Ramos (cell line): Measurements from ENCODE around the gene TTBK2.
"Not testable (repeated sequence)": the region's sequence is repeated elsewhere in the genome, so short reads cannot be mapped to it uniquely, and the experiment has no call there.

Experiments used
- in situ Hi-C: fragments of 300-500 bp; cut with MboI; formaldehyde crosslinking; loops from one replicate; pipeline ENCODE4 v1.14.3; 2022; ENCODE audit warnings: low sequenced_read_pairs; ENCODE audit not compliant: unreplicated experiment

Gene TTBK2

DNA sequence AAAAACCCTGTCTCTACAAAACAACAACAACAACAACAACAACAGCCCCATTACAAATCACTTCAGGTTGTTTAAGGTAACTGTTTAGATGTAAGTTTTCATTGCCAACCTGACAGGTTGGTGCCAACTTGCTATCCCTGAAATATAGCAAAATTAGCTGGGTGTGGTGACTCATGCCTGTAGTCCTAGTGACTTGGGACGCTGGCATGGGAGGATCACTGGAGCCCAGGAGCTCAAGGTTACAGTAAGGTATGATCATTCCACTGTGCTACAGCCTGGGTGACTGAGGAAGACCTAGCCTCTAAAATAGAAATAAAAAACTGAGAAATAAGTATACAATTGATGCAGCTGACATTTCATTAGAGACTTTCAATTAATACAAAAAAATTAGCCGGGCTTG lies 147.7 kb downstream of the TTBK2 start:
- in situ Hi-C loops, result no loop called here

DNA sequence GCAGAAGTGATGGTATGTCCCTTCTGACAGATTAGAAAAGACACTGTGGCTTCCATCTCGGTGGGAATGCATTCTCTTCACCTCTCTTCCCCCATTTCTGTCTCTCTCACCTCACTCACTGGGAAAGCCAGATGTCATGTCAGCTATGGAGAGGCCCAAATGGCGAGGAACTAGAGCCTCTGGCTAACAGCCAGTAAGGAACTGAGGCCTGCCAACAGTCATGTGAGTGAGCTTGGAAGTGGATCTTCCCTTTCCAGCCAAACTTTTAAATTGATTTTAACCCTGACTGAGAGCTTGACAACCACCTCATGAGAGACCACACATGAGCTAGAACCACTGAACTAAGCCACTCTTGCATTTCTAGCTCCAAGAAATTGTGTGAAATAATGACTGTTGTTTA lies 148.4 kb downstream of the TTBK2 start:
- in situ Hi-C loops, result no loop called here

DNA sequence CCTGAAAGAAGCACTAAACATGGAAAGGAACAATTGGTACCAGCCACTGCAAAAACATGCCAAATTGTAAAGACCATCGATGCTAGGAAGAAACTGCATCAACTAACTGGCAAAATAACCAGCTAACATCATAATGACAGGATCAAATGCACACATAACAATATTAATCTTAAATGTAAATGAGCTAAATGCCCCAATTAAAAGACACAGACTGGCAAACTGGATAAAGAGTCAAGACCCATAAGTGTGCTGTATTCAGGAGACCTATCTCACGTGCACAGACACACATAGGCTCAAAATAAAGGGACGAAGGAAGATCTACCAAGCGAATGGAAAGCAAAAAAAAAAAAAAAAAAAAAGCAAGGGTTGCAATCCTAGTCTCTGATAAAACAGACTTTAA lies 154.5 kb downstream of the TTBK2 start:
- in situ Hi-C loops, result not testable (repeated sequence)

DNA sequence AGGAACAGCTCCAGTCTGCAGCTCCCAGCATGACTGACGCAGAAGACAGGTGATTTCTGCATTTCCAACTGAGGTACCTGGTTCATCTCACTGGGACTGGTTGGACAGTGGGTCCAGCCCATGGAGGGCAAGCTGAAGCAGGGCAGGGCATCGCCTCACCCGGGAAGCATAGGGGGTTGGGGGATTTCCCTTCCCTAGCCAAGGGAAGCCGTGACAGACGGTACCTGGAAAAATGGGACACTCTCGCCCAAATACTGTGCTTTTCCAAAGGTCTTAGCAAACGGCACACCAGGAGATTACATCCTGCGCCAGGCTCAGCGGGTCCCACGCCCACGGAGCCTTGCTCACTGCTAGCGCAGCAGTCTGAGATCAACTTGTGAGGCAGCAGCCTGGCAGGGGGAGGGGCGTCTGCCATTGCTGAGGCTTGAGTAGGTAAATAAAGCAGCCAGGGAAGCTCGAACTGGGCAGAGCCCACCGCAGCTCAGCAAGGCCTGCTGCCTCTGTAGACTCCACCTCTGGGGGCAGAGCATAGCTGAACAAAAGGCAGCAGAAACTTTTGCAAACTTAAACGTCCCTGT lies 156.3 kb downstream of the TTBK2 start:
- in situ Hi-C loops, result not testable (repeated sequence)

DNA sequence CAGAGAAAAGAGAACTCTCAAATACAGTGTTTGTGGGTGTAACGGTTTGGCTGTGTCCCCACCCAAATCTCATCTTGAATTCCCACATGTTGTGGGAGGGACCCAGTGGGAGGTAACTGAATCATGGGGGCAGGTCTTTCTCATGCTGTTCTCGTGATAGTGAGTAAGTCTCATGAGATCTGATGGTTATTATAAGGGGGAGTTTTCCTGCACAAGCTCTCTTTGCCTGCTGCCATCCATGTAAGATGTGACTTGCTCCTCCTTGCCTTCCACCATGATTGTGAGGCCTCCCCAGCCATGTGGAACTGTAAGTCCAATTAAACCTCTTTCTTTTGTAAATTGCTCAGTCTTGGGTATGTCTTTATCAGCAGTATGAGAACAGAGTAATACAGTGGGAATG lies 158.8 kb downstream of the TTBK2 start:
- in situ Hi-C loops, result not testable (repeated sequence)

DNA sequence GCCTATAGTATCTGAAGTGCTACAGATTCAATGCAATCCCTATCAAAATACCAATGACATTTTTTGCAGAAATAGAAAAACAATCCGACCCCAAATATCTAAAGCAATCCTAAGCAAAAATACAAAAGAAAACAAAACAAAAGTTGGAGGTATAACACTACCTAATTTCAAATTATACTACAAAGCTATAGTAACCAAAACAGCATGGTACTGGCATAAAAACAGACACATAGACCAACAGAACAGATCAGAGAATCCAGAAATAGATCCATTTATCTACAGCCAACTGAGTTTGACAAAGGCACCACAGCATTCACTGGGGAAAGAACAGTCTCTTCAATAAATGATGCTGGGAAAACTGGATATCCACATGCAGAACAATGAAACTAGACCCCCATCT lies 159.8 kb downstream of the TTBK2 start:
- in situ Hi-C loops, result no loop called here

DNA sequence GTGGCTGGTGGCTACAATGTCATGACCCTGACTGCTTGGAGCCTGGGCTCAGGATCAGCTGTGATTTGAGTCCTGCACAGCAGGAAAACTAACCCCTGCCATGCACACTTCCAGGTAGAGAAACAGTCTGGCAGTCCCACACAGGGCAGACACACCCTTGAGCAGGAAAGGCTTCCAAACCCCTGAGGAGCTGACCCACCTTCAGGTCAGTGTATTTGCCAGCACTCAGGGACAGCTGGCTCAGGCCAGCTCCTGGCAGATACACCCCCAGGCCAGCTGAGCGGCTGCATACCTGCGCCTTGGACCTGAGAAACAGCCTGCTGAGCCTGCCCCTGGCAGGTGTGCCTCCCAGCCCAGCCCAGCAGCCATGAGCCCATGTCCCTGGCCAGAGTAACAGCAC lies 161.5 kb downstream of the TTBK2 start:
- in situ Hi-C loops, result no loop called here

DNA sequence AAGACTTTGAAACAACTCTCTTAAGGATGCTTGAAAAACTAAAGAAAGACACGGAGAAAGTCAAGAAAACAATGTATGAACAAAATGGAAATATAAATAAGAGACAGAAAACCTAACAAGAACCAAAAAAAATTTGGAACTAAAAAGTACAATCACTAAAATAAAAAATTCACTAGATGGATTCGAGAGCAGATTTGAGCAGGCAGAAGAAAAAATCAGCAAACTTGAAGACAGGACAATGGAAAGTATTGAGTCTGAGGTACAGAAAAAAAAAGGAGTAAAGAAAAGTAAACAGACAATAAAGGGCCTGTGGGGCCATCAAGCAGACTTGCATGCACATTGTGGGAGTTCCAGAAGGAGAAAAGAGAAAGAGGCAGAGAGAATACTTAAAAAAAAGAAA lies 170.3 kb downstream of the TTBK2 start:
- in situ Hi-C loops, result no loop called here

DNA sequence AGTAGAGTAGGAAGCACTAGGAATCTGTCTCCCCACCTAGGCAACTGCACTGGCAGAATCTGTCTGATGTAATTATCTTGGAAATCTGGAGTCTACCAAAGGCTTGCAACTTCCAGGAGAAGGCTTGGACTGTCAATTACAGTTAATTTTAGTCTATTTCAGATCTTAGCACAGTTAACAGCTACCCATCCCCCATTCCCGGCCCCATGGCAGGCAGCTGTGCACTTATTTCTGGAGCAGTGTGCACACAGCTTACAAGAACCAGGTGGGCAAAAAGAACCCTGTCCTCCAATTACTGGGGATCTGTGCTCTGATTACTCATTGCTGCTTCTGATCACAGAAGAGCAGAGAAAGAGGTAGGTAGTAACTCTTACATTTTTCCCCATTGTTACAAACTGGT lies 171.3 kb downstream of the TTBK2 start:
- in situ Hi-C loops, result no loop called here

DNA sequence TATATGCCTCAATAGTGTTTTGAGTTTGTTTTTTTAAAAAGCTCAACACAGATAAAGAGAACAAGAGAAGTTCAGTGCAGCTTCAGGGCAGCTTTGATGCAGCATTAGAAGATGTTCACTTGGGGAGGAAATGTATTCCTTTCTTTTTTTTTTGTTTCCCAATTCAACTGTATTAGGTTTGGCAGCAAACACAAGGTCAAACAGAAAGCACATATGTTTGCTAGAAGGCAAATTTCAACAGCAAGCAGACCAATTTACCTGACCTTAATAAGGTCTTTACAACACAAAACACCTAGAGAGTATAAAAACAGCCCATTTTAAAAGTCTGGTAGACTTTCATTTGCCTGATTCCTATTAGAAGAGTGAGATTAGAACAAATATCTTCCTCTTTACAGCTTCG lies 176.4 kb downstream of the TTBK2 start:
- in situ Hi-C loops, result no loop called here

DNA sequence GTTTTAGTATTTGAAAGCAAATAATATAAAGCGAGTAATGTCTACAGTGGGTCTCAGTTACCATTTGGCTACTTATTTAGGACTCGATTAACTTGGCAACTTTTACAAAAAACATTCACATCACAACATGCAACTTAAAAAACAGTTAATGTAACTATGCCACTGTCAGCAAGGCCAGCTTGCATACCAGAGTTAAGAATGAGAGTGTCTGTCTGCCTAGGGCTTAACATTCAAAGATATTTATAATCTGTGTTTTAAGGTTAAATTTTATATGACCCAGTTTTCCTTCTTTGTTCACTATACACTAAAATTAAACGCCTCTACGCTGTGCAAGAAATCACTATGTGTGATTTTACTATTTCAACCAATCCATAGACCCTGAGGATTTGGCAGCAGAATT lies 178.4 kb downstream of the TTBK2 start:
- in situ Hi-C loops, result no loop called here

DNA sequence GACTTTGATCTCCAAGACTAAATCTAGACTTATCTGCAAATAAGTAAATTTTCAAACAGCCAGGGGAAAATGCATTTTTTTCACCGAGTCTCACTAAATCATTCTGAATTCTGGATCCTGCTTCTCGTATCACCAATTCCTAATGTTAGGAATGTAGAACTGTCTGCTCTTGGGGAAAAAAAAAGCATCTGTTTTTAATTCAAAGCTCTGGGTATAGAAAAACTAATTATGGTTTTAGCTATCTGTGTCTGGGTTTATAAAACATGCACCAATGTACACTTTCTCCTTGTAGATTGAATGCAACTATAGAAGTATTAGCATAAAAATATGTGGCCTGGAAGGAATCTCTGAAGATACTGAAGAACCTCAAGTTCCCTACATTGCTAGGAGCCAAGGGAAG lies 178.9 kb downstream of the TTBK2 start:
- in situ Hi-C loops, result no loop called here

DNA sequence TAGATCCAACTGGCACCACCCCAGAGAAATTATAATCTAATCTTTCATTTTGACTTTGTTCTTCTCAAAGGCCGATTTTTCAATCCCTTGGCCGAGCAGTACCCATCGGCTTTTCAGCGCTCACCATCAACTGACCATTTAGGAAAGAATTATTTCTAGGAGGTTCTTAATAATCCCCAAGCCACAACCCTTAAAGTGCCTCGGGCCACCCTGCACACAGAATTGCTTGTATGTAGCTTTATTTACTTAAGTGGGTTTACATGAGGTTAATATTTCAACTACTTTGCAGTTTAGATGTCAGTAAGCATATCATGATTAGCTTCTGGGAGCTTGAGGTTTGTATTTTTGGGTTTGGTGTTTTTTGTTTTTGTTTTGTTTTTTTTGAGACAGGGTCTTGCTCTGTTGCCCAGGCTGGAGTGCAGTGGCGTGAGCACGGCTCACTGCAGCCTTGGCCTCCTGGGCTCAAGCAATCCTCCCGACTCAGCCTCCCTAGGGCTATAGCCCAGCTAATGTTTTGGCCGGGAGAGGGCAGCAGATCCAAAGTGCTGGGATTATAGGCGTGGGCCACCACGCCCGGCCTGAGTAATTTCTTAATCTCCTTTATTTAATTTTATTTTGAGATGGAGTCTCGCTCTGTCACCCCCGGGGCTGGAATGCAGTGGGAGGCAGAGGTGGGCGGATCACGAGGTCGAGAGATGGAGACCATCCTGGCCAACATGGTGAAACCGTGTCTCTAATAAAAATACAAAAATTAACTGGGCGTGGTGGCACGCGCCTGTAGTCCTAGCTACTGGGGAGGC lies 182.8 kb downstream of the TTBK2 start:
- in situ Hi-C loops, result no loop called here

DNA sequence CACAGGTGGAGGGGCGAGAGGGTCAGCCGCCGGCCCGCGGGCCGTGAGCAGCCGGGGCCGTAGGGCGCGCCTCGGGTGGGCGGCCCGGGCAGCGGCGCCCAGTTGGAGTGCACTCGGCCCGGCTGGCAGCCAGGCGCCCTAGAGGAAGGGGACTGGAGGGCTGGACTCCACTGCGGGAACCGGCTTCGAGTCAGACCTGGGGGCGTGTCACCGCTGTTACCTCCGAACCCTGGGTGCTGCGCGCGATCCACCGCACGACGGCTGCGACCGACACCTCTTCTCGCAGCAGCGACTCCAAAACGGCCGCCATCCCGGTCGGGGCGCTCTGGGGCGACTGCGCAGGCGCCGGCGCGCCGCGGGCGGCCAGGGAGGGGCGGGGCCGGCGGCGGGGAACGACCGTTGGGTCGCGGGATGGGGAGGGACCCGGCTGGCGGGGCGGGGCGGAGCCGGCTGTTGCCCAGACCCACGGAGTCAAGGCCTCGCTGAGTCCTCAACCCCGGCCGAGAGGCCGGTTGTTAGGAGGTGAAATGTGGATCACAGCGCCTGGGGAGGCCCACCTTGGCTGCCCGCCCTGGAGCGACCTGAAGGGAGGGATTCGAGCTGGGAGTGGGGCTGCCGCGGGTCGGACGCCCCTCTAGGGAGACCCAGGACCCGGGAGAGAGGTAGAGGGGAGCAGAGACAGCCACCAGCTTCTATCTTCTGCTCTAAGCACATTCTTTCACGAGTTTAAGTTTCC lies 183.6 kb downstream of the TTBK2 start, which contains the start of gene CDAN1:
Gene CDAN1, minus strand, starts transcription at position 336 of the 736 bp plus-strand sequence. Its CDS starts 26 bp downstream, at position 310.
- in situ Hi-C loops, result no loop called here

DNA sequence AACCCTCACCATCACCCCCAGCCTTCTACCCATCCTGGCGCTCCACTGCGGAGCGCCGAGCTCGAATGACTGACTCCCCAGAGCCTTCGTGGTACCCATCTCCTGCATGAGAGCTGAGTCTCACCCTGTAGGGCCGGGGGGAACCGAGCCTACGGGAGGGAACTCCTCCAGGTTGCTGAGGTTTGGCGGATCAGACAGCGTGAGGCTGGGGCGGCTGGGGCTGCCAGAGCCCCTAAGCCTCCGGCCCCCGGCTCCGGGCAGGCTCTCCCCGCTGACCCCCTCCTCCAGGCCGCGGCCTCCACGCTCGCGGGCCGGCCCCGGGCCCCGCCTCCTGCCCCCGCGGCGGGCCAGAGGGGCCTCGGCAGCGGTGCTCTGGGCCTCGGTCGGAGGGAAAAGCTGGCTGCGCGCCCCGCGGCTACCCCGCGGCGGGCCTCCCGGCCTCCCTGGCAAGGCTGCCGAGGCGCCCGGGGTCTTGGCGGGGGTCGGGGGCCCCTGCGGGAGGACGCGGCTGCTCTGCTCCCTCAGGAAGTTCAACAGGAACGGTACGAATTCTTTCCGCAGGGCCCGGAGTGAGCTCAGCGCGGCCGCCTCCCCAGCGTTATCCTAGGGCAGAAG lies 184.3 kb downstream of the TTBK2 start:
- in situ Hi-C loops, result no loop called here

DNA sequence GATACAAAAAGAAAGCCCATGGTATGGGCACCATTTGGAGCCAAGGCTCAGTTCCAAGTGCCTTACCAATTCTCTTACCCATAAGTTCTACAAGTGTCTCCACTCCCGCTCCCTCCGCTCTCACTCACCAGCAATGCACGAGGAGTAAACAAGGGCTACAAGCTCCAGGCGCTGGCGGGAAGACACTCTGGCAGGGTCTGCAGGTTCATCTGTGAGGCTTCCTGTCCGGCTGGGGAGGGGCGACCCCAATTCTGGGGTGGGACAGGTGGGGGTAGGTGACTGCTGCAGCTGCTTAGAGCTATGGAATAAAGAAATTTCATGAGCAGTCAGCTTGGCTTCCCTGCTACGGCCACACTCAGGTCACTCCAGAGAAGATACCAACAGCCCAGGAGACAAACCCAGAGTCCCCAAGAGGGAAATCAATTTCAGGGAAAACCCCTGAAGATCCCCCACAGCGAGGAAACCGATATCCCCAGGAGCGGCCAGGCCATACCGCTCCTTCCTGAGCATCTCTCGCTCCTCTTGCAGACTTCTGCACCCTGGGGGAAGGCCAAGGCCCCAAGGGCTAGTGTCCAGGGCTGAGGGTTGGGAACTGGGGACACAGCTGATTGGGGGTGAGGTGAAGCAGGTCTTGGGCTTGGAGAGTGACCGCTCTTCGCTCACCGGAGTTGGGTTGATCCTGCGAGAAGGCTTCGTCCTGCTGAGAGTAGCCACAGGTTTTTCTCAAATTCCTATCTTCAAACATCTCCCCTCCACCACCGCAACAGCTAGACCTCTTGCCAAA lies 185.0 kb downstream of the TTBK2 start:
- in situ Hi-C loops, result no loop called here

DNA sequence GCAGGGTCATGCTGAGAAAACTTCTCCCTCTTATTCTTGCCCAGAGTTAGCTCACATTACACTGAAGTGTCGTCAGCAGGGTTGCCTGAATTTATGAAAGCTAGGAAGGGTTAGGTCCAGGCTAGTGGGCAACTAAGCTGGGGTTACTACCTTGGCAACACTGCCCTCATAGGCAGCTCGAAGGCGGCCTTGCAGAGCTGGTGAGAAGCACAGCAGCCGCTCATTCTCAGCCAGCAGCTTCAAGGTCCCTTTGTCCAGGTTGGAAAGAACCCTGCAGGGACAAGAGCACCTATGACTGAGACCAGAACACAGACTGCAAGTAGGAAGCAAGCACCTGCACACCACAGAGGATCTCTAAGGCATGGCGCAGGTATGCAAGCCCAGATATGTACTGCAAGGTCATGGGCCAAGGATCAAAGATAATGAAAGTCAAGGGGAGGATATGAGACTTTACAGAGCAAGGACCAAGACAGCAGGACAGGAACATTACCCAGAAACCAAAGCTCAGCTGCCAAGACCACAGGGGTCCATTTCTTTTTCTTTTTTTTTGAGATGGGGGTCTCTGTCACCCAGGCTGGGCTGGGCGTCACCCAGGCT lies 186.4 kb downstream of the TTBK2 start:
- in situ Hi-C loops, result no loop called here

DNA sequence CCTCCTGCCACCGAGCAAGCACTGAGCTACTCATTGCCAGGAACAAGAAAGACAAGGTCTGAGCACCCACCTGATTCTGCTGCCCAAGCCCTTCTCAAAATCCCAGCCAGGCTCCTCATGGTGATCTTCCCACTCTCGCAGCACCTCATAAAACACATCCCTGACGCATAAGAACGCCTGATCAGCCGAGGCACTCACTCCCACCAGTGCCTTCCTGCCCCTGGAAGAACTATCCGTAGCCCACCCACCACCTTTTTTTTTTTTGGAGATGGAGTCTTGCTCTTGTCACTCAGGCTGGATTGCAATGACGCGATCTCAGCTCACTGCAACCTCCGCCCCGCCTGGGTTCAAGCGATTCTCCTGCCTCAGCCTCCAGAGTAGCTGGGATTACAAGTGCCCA lies 187.6 kb downstream of the TTBK2 start:
- in situ Hi-C loops, result no loop called here

DNA sequence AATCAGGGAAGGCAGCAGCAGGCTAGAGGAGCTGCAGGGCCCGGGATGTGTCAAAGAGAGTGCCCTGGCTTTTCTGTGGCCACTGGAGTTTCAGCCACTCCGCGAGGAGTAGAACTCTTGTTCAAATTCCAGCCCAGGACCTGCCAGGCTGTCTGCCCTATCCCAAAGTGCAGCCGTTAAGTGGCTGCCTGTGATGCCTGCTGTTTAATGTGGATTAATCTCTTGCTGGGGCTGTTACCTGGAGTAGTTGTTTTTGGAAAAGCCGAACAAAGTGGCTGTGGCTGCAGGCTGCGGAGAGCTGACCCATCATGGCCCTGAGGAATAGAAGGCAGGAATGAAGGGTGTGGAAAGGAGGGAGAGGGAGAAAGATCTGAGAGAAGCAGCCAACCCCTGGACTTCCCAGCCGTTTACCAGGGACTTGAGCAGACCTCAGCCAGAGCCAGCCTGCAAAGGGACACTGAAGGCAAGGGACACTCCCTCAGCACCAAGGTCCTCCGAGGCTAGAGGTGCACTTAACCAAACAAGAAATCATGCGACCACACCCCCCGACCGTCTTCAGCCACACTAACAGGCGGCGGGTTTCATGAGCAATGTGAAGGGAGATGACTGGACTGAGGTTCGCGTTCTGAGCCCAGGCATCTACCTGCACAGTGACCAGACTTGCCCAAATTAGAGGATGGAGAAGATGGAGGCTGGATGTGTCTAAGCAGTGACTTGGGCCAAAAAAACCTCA lies 188.3 kb downstream of the TTBK2 start:
- in situ Hi-C loops, result no loop called here
